Astrocyte of the cerebellum (primary cell): ENCODE measurements around the gene ATF7.
"Not testable (repeated sequence)": the region's sequence is repeated elsewhere in the genome, so short reads cannot be mapped to it uniquely, and the experiment has no call there.

Source experiments
- DNase-seq: peaks from one replicate; pipeline ENCODE4 v3.0.0-alpha.2; 2011; ENCODE audit warnings: low read depth
- H3K4me3 ChIP-seq: 2 replicates; pipeline ENCODE4 v1.5.1; 2011; ENCODE audit warnings: mild to moderate bottlenecking, low read depth, low read length, moderate library complexity
- CTCF ChIP-seq: IDR thresholded peaks from 2 replicates; pipeline ENCODE4 v1.5.1; 2012; ENCODE audit warnings: low read length, low read depth, moderate library complexity, mild to moderate bottlenecking; ENCODE audit errors: missing control alignments
- in situ Hi-C: cut with HindIII; loops from 2 replicates; pipeline ENCODE4 v1.10.0; 2017; ENCODE audit warnings: low sequenced_read_pairs

ATF7 gene

DNA sequence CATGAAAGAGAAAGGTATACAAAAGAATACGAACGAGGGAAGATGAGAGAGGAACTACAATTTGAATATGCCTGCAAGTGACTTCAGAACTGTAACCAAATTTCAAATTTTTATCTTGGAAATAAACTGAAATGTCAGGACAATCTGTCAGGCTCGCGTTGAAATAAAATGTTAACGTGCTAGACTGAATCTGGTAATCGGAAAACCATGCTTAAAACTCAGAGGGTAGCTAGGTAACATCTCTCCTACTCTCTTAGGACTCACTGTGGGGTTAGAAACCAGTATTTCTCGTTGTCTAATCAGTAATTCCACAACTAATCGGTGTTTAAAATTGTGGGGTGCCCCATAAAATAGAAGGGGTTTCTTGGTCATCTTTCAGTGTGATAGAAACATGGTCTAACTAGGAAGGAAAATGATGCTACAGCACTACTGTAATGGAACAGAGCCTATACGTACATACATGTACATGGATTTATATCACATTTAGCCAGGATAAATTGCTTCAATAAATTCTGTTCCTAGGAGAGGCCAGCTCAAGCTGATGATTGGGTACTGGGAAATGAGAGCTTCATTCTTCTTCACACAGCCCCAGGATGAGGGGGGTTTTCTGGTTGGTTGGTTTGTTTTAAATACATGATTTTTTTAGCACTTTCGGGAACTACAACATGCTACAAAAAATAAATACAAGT is 23.9 kb downstream of the ATF7 start:
- DNase-seq: no peak
- H3K4me3 ChIP-seq: no peak overlapping the region
- in situ Hi-C loops: no loop called here
- TF ChIP-seq CTCF: no peak

- DNase-seq: no peak
- H3K4me3 ChIP-seq: no peak overlapping the region
- in situ Hi-C loops: no loop called here
- TF ChIP-seq CTCF: no peak
These were observed 24.8 kb downstream of the ATF7 start for GRCh38 chr12:53601296-53601847.

DNA sequence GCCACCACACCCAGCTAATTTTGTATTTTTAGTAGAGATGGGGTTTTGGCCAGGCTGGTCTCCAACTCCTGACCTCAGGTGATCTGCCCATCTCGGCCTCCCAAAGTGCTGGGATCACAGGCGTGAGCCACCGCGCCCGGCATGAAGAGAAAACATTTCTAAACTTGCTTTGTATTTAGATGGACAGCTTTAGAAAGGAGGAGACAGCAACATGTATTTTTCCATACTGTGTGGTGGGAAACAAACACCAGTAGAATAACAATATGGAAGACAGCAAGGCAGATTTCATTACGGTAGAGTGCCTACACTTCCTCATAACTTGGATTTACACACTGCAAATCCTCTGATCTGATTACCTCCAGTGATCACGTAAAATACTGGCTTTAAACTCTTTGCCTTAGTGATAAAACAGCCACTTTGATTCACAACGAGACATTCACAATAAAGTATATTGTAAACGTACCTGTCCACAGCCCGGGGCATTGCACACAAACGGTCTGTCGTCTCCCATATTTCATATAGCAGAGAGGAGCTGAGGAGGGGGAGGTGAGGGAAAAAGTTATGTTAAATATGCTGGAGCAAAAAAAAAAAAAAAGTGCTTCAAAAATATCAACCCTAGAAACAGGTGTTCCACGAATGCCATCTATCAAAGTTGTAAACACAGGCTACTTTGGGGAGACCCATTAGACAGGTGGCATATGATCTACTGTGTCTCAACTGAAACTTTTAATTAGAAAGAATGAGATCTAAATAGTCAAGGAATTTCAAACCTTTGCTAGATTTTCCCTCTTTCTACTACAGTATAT is 25.5 kb downstream of the ATF7 start:
- DNase-seq: no peak
- TF ChIP-seq CTCF: no peak
- in situ Hi-C loops: no loop called here
- no peak overlapping the region for H3K4me3 ChIP-seq

GRCh38 chr12:53599579-53599978 is 26.6 kb downstream of the ATF7 start:
- no peak for TF ChIP-seq CTCF
- H3K4me3 ChIP-seq: no peak overlapping the region
- no peak for DNase-seq
- in situ Hi-C loops: no loop called here

GRCh38 chr12:53598971-53599370 is 27.2 kb downstream of the ATF7 start:
- H3K4me3 ChIP-seq, in situ Hi-C loops, DNase-seq: not testable (repeated sequence)

GRCh38 chr12:53596920-53597363 is 29.2 kb downstream of the ATF7 start:
- in situ Hi-C loops: no loop called here
- H3K4me3 ChIP-seq: no peak overlapping the region
- DNase-seq: peak; percentile 70
- no peak for TF ChIP-seq CTCF
